Measurements from ENCODE around the gene CANT1.

GRCh38 chr17:79027925-79028491 lies 18.4 kb upstream of the CANT1 start:
- TF ChIP-seq EZH2 (IDR thresholded peaks at IDR 0.05), result no peak
- TF ChIP-seq SP1 (IDR thresholded peaks at IDR 0.05; ENCODE audit: low read depth), result no peak
- no peak for TF ChIP-seq TCF7L2 (IDR thresholded peaks at IDR 0.05; ENCODE audit: borderline replicate concordance, extremely low read depth, insufficient read depth, insufficient read length)
- TF ChIP-seq JUND (IDR thresholded peaks at IDR 0.05), result no peak
- no peak for TF ChIP-seq CTCF (IDR thresholded peaks at IDR 0.05 in 2 of 3, conservative IDR thresholded peaks at IDR 0.05 in 1 of 3; ENCODE audit: borderline replicate concordance in 1 of 3, insufficient read depth in 1 of 3, low read depth in 2 of 3, low read length in 2 of 3)
- no peak for TF ChIP-seq MAX (IDR thresholded peaks at IDR 0.05)
- TF ChIP-seq POLR2AphosphoS5 (IDR thresholded peaks at IDR 0.05; ENCODE audit: low read depth, low read length), result no peak
- TF ChIP-seq RAD21 (IDR thresholded peaks at IDR 0.05; ENCODE audit: low read depth), result no peak
- TF ChIP-seq POLR2A (IDR thresholded peaks at IDR 0.05; ENCODE audit: borderline replicate concordance, extremely low read depth, insufficient read depth, insufficient read length), result no peak

Measured in HCT116 (cell line).